Epithelial cell of esophagus (primary cell): Measurements from ENCODE around the gene HAPLN2.

ENCODE experiments used
- DNase-seq: peaks from one replicate; pipeline ENCODE4 v3.0.0; 2010; ENCODE audit warnings: low read depth
- H3K4me3 ChIP-seq: 2 replicates; pipeline ENCODE4 v1.5.1; 2011; ENCODE audit warnings: mild to moderate bottlenecking, low read length, control low read depth
- CTCF ChIP-seq: IDR thresholded peaks from 2 replicates; pipeline ENCODE4 v1.5.1; 2011; ENCODE audit warnings: low read depth, mild to moderate bottlenecking, low read length, control low read depth, inconsistent platforms; ENCODE audit not compliant: insufficient read depth; ENCODE audit errors: missing control alignments

HAPLN2 gene

GRCh38 chr1:156642265-156643048, 23.2 kb downstream of the HAPLN2 start:
- H3K4me3 ChIP-seq = no peak overlapping the region
- DNase-seq = no peak
- TF ChIP-seq CTCF = no peak

- DNase-seq = no peak
- no peak for TF ChIP-seq CTCF
- H3K4me3 ChIP-seq = no peak overlapping the region
Observed at GRCh38 chr1:156643049-156643777, 24.0 kb downstream of the HAPLN2 start.

GRCh38 chr1:156643778-156644092, 24.5 kb downstream of the HAPLN2 start:
- no peak for TF ChIP-seq CTCF
- DNase-seq = no peak
- H3K4me3 ChIP-seq = no peak overlapping the region

- no peak for TF ChIP-seq CTCF
- no peak for DNase-seq
- H3K4me3 ChIP-seq = no peak overlapping the region
Observed at GRCh38 chr1:156644146-156644545, 24.9 kb downstream of the HAPLN2 start.

GRCh38 chr1:156644640-156645039, 25.4 kb downstream of the HAPLN2 start:
- TF ChIP-seq CTCF = no peak
- DNase-seq = no peak

GRCh38 chr1:156645056-156645455, 25.8 kb downstream of the HAPLN2 start:
- no peak for TF ChIP-seq CTCF
- DNase-seq = no peak
- H3K4me3 ChIP-seq = no peak overlapping the region

More at GRCh38 chr1:156644640-156645039, 25.4 kb downstream of the HAPLN2 start:
- H3K4me3 ChIP-seq = no peak overlapping the region
